Activated CD8-positive, alpha-beta T cell treated with anti-CD3 and anti-CD28 coated beads, Interleukin-2, amount 10 ng/mL, durations not matched to agents 7 days and 5 days (primary cell): Measurements from ENCODE around the gene DIAPH2. TPM values are rescaled to one million over a fixed set of nuclear protein-coding genes. Genes with fewer than 3 reads are reported as not detected.

ENCODE experiments used
- ATAC-seq: fragments of 150-1000 bp; cut with Tn5 transposase; one replicate; pipeline ENCODE4 v1.10.0; 2021; ENCODE audit warnings: moderate library complexity
- CTCF ChIA-PET: fragments of 350-600 bp; sonication (Branson Sonifier 250); formaldehyde crosslinking; loops from one replicate; lab custom pipeline; 2021; ENCODE audit warnings: antibody characterized with exemption; lab: Charles Lee
- POLR2A ChIA-PET: fragments of 350-600 bp; sonication (Branson Sonifier 250); formaldehyde crosslinking; loops from one replicate; lab custom pipeline; 2021; ENCODE audit warnings: antibody characterized with exemption; lab: Charles Lee
- DNase-seq: peaks from one replicate; pipeline ENCODE4 v3.0.0-alpha.2; 2020
- H3K27ac Mint-ChIP-seq: one replicate; pipeline ENCODE4 v1.8.0; 2021; ENCODE audit warnings: mild to moderate bottlenecking, mixed read lengths
- H3K27me3 Mint-ChIP-seq: one replicate; pipeline ENCODE4 v1.8.0; 2021; ENCODE audit warnings: low read depth, mixed read lengths
- H3K36me3 Mint-ChIP-seq: one replicate; pipeline ENCODE4 v1.8.0; 2021; ENCODE audit warnings: low read depth, mixed read lengths
- H3K4me1 Mint-ChIP-seq: one replicate; pipeline ENCODE4 v1.8.0; 2021; ENCODE audit warnings: low read depth, mixed read lengths
- H3K4me3 Mint-ChIP-seq: one replicate; pipeline ENCODE4 v1.8.0; 2021; ENCODE audit warnings: mild to moderate bottlenecking, mixed read lengths
- H3K9me3 Mint-ChIP-seq: one replicate; pipeline ENCODE4 v1.8.0; 2022; ENCODE audit warnings: mixed read lengths; ENCODE audit not compliant: insufficient read depth
- total RNA-seq, 2 experiments: library from RNA; stranded (reverse); gene quantifications; one replicate each; pipeline ENCODE4 v1.2.3, GENCODE V29; 2021

Gene DIAPH2
- total RNA-seq, 2 experiments from 2014 or later: 14.1 to 14.4 TPM

GRCh38 chrX:97089116-97089515 lies 404.5 kb downstream of the DIAPH2 start:
- DNase-seq: no peak
- Mint-ChIP-seq H3K9me3 (no peaks in the 10 kb centered on the region), H3K27ac (no peak overlapping the region), H3K27me3 (no peaks in the 10 kb centered on the region), H3K4me1 (no peaks in the 10 kb centered on the region), H3K4me3 (no peak overlapping the region), H3K36me3 (no peaks in the 10 kb centered on the region)
- ChIA-PET CTCF (no interaction called here), POLR2A (no interaction called here)
- no peak for ATAC-seq

GRCh38 chrX:97096385-97096784 lies 411.7 kb downstream of the DIAPH2 start:
- DNase-seq (no peak), ATAC-seq (no peak)
- Mint-ChIP-seq H3K27me3 (no peaks in the 10 kb centered on the region), H3K9me3 (no peaks in the 10 kb centered on the region), H3K27ac (no peak overlapping the region), H3K36me3 (no peaks in the 10 kb centered on the region), H3K4me1 (no peaks in the 10 kb centered on the region), H3K4me3 (no peak overlapping the region)
- POLR2A ChIA-PET: no interaction called here
- CTCF ChIA-PET: no interaction called here

GRCh38 chrX:97102938-97103337 lies 418.3 kb downstream of the DIAPH2 start:
- Mint-ChIP-seq H3K27me3 (no peaks in the 10 kb centered on the region), H3K4me1 (no peaks in the 10 kb centered on the region), H3K9me3 (no peaks in the 10 kb centered on the region), H3K27ac (no peak overlapping the region), H3K4me3 (no peak overlapping the region), H3K36me3 (peaks cover 3% of the 10 kb centered on the region)
- CTCF ChIA-PET: no interaction called here
- no peak for DNase-seq
- no peak for ATAC-seq
- POLR2A ChIA-PET: no interaction called here

- H3K36me3 Mint-ChIP-seq: no peaks in the 10 kb centered on the region
- no peak overlapping the region for H3K4me3 Mint-ChIP-seq
- ChIA-PET POLR2A (no interaction called here), CTCF (no interaction called here)
- H3K4me1 Mint-ChIP-seq: no peaks in the 10 kb centered on the region
- H3K9me3 Mint-ChIP-seq: no peaks in the 10 kb centered on the region
- ATAC-seq: no peak
- no peak overlapping the region for H3K27ac Mint-ChIP-seq
- no peak for DNase-seq
- no peaks in the 10 kb centered on the region for H3K27me3 Mint-ChIP-seq
These were observed 425.1 kb downstream of the DIAPH2 start for GRCh38 chrX:97109730-97110129.

GRCh38 chrX:97117572-97117971 lies 432.9 kb downstream of the DIAPH2 start:
- Mint-ChIP-seq H3K27ac (no peak overlapping the region), H3K4me3 (no peak overlapping the region), H3K4me1 (no peaks in the 10 kb centered on the region), H3K36me3 (peaks cover 2% of the 10 kb centered on the region), H3K27me3 (no peaks in the 10 kb centered on the region), H3K9me3 (no peaks in the 10 kb centered on the region)
- no peak for ATAC-seq
- POLR2A ChIA-PET: no interaction called here
- CTCF ChIA-PET: no interaction called here
- no peak for DNase-seq

- Mint-ChIP-seq H3K36me3 (peaks cover 2% of the 10 kb centered on the region), H3K9me3 (no peaks in the 10 kb centered on the region), H3K27ac (no peak overlapping the region), H3K27me3 (no peaks in the 10 kb centered on the region), H3K4me3 (no peak overlapping the region), H3K4me1 (no peaks in the 10 kb centered on the region)
- no peak for DNase-seq
- CTCF ChIA-PET: no interaction called here
- ATAC-seq: no peak
- POLR2A ChIA-PET: no interaction called here
These were observed 434.9 kb downstream of the DIAPH2 start for GRCh38 chrX:97119474-97120109.

- Mint-ChIP-seq H3K9me3 (no peaks in the 10 kb centered on the region), H3K27ac (no peak overlapping the region), H3K36me3 (peaks cover 3% of the 10 kb centered on the region), H3K27me3 (no peaks in the 10 kb centered on the region), H3K4me1 (no peaks in the 10 kb centered on the region), H3K4me3 (no peak overlapping the region)
- POLR2A ChIA-PET: interaction anchor here (0.6 kb wide), 1 partner anchor 75 kb away, joined by 3 read pairs; no protein-coding TSS in a partner anchor
- DNase-seq: no peak
- no peak for ATAC-seq
- CTCF ChIA-PET: no interaction called here
These were observed 438.4 kb downstream of the DIAPH2 start for GRCh38 chrX:97123001-97123400.

- no peak overlapping the region for H3K27ac Mint-ChIP-seq
These were observed 441.4 kb downstream of the DIAPH2 start for GRCh38 chrX:97126020-97126419.

GRCh38 chrX:97132664-97133415 lies 448.2 kb downstream of the DIAPH2 start:
- Mint-ChIP-seq H3K4me1 (no peaks in the 10 kb centered on the region), H3K27me3 (no peaks in the 10 kb centered on the region), H3K9me3 (no peaks in the 10 kb centered on the region), H3K27ac (no peak overlapping the region), H3K36me3 (no peaks in the 10 kb centered on the region), H3K4me3 (no peak overlapping the region)
- ATAC-seq: no peak
- ChIA-PET POLR2A (no interaction called here), CTCF (no interaction called here)
- DNase-seq: no peak

More at GRCh38 chrX:97126020-97126419, 441.4 kb downstream of the DIAPH2 start:
- DNase-seq: no peak
- no peaks in the 10 kb centered on the region for H3K9me3 Mint-ChIP-seq
- ATAC-seq: no peak
- H3K27me3 Mint-ChIP-seq: no peaks in the 10 kb centered on the region
- ChIA-PET POLR2A (no interaction called here), CTCF (no interaction called here)
- peaks cover 3% of the 10 kb centered on the region for H3K36me3 Mint-ChIP-seq
- H3K4me1 Mint-ChIP-seq: no peaks in the 10 kb centered on the region
- H3K4me3 Mint-ChIP-seq: no peak overlapping the region

- no peak overlapping the region for H3K4me3 Mint-ChIP-seq
- H3K27ac Mint-ChIP-seq: no peak overlapping the region
- ATAC-seq (no peak), DNase-seq (no peak)
- no peaks in the 10 kb centered on the region for H3K9me3 Mint-ChIP-seq
- H3K36me3 Mint-ChIP-seq: no peaks in the 10 kb centered on the region
- CTCF ChIA-PET: no interaction called here
- no peaks in the 10 kb centered on the region for H3K27me3 Mint-ChIP-seq
- POLR2A ChIA-PET: no interaction called here
- H3K4me1 Mint-ChIP-seq: no peaks in the 10 kb centered on the region
These were observed 461.3 kb downstream of the DIAPH2 start for GRCh38 chrX:97145934-97146333.

- H3K27me3 Mint-ChIP-seq: no peaks in the 10 kb centered on the region
- ATAC-seq (no peak), DNase-seq (peak; percentile 18)
- no peak overlapping the region for H3K4me3 Mint-ChIP-seq
- ChIA-PET CTCF (no interaction called here), POLR2A (no interaction called here)
- H3K9me3 Mint-ChIP-seq: no peaks in the 10 kb centered on the region
- H3K4me1 Mint-ChIP-seq: peaks cover 9% of the 10 kb centered on the region
- H3K27ac Mint-ChIP-seq: no peak overlapping the region
- H3K36me3 Mint-ChIP-seq: no peaks in the 10 kb centered on the region
These were observed 471.2 kb downstream of the DIAPH2 start for GRCh38 chrX:97155816-97156215.

- H3K9me3 Mint-ChIP-seq: no peaks in the 10 kb centered on the region
- H3K27ac Mint-ChIP-seq: no peak overlapping the region
- ChIA-PET POLR2A (no interaction called here), CTCF (no interaction called here)
- ATAC-seq (no peak), DNase-seq (no peak)
- H3K36me3 Mint-ChIP-seq: no peaks in the 10 kb centered on the region
- H3K27me3 Mint-ChIP-seq: no peaks in the 10 kb centered on the region
- H3K4me3 Mint-ChIP-seq: no peak overlapping the region
- H3K4me1 Mint-ChIP-seq: peaks cover 9% of the 10 kb centered on the region
These were observed 473.6 kb downstream of the DIAPH2 start for GRCh38 chrX:97158269-97158668.
